GM18867 (cell line): ENCODE results near the gene HES2.
"Not testable (repeated sequence)": the region's sequence is repeated elsewhere in the genome, so short reads cannot be mapped to it uniquely, and the experiment has no call there.

Experiments
- ATAC-seq: cut with Tn5 transposase; IDR thresholded peaks from one replicate; pipeline ENCODE4 v1.9.1; 2021; ENCODE audit warnings: mild to moderate bottlenecking, moderate library complexity; ENCODE audit not compliant: unreplicated experiment

Gene HES2

DNA sequence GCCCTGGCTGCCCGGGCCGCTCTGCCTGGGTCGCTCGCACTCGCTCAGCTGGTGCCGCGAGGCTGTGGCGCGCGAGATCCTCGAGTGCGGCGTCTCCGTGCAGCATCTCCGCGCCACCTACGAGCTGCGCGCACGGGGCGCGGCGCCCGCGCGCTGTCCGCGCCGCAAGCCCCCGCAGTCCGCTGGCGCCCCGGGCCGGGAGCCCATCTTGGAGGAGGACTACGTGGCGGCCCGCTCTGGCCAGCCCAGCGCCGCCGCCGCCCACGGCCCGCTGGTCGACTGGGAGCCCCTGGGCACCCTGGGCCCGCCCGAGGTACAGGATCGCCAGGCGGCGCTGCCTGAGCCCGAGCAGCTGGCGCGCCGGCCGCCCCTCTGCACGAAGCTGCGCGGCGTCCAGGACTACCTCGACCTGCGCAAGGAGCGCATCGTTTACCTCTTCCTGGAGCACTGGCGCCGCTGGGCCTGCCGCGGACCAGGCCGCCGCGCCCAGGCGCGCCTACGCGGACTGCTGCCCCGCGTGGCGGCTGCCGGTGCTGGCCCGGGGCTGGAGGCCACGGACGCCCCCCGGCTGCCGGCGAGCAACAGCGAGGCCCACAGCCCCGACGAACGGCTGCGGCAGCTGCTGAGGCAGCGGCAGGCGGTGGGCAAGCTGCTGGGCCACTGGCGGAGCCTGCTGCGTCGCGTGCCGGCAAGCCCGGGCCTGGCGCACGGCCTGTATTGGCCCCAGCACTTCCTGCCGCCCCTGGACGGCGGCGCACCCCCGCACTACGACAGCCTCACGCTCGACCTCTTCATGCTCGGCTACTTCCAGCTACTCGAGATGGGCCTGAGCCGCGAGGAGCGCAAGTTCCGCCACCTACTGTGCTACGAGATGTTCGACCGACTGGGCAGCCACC is 35.4 kb upstream of the HES2 start:
- ATAC-seq = no peak

DNA sequence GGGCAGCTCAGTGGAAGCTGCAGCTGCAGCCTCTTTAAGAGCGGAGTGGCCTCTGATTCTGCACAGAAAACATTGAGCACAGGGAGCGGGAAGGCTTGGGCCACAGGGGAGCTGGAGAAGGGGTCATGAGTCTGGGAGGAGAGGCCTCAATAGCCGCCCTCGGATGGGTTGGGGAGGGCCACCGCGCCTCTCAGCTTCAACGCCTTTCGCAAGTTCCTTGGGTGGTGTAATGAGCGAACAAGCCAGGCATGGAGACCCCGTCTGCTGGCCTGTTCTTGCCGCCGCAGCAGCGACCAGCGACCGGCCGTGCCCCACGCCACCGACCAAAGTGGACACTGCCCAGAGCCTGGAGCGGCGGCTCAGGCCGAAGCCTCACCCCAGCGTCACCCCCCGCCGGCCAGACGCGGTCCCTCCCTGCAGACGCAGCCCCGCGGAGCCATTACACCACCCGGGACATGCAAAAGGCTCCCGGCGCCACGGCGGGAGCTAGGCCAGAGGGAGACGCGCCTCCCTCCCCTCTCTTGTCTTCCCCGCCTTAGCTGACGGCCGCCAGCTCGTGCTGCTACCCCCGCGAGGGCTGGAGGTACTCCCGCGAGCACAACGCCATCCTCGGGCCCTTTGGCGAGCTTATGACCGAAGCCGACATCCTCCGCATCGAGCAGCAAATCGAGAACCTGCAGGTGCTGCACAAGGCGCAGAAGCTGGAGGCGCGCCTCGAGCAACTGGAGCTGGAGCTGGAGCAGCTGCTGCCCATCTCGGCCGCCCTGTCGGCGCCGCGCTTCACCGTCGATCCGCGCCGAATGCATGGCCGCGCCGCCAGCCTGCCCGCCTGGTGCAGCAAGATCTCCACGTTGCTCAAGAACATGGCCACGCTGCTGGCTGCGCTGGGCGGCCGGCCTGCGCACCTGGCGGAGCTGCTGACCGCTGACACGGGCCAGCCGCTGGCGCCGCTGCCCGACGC is 34.5 kb upstream of the HES2 start:
- ATAC-seq = not testable (repeated sequence)

DNA sequence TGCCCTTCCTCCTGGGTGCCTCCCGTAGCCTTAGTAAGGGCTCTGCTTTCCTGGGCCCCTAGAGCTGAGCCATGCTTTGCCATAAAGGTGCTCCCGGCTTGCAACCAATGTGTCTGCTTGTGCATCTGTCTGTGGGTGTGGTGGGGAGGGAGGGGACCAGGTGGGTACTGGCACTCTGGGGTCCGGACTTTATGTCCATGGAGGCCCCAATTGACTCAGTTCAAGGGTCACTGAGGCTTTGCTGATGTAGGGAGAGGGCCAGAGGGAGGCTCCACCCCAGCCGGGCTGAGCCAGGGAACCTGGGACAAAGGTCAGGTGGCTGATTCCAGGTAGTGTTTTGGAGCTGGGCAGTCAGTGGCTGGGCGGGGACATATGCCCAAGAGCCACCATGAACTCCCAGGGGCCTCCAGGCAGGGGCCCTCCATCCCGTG is 31.2 kb upstream of the HES2 start:
- no peak for ATAC-seq

DNA sequence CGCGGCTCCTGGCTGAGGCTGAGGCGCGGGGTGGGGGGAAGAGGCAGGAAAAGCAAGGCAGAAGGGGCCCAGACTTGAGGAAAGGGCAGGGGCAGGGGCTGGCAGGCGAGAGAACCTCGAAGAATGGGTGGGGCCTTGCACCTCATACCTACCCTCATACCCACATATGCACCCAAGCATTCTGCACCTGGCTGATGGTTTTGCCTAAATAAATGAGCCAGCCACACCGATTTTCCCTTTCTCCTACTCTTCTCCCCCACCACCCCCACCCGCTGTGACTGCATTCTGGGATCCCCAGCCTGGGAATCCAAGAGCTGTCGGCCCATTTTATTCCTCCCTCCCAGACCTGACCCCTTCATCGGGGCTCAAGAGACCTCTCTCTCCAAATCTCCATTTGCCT is 30.8 kb upstream of the HES2 start:
- ATAC-seq = not testable (repeated sequence)

DNA sequence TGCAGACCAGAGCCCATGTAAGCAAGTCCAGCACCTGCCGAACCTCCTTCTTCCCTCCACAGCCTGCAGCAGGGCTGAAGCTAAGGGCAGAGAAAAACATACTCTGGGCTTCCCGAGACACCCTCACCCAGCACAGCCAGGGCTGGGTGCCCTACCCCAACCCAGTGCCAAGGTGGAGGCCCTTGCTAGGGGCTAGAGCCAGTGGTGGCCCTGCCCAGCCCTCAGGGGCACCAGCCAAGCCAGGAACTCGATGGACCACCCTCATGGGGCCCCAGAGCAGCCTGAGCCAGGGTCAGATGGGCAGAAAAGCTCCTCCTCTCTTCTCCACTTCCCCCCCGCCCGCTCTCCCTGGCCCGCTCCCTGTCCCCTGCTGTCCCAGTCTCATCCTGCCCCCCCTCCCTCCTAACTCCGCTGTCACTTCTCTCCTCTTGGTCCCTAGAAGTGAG is 30.3 kb upstream of the HES2 start:
- ATAC-seq = no peak

DNA sequence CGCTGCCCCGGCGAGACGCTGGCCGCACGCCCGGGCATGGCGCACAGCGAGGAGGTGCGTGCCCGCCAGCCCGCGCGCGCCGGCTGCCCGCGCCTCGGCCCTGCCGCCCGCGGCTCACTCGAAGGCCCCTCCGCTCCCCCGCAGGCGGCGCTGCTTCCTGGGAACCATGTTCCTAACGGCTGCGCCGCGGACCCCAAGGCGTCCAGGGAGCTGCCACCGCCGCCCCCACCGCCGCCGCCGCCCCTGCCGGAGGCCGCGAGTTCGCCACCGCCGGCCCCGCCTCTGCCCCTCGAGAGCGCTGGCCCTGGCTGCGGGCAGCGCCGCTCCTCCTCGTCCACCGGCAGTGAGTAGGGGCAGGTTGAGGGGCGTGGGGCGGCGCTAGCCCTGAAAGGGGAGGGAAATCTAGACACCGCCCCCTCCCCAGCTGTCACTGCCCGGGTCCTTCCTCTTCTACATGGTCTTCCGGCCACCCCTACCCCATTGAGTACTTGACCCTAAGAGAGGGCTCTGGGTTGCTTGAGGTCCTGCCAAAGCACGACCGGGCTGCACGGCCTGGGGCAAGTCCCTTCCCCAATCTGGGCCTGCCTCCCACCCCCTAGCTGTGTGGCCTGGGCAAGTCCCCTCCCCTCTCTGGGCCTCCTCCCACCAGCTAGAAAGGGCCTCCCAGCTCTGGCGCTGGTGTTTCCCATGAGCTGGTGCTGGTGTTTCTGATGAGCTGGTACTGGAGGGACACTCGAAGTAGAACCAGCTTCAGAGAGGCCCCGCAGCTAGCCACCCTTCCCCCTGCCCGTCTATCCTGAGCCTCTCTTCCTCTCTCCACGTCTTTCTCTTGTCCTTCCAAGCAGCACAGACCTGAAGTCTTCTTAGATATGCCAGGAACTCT is 29.3 kb upstream of the HES2 start:
- no peak for ATAC-seq

DNA sequence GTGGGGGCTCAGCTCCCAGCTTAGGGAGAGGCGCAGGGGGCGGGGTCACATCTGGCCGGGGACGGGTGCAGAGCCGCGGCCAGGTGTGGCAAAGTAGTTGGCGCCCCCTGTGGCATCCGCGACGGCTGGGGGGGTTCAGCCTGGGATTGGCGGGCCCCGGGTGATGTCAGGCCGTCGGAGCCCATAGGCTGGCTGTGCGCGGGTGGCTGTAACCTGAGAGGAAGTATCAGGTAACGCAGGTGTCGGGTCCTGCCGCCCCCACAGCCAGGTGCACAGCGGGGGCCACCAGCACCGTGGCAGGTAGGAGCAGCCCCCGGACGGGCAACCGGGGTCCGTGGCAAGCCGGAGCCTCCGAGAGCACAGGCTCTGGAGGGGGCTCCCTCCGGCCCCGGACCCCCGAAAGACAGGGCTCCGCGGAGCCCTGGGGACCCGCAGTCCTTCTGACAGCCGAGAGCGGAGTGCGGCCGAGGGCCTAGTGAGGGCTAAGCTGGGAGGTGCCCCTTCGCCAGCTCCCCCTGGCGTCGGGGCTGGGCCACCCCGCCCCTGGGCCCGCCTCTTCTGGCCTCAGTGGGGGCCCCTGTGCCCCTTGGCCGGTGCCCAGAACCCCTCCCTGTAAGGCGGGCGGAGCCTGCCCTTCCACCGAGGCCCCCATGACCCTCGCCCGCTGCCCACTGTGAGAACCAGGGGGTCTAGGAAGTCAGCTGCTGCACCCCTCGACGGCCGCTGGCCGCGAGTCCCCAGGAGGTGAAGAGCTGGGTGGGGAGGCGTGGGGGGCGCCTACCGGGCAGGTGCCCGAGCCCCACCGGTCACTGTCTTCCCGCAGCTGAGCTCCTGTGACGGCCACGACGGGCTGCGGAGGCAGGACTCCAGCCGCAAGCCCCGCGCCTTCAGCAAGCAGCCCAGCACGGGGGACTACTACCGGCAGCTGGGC is 28.4 kb upstream of the HES2 start:
- no peak for ATAC-seq

DNA sequence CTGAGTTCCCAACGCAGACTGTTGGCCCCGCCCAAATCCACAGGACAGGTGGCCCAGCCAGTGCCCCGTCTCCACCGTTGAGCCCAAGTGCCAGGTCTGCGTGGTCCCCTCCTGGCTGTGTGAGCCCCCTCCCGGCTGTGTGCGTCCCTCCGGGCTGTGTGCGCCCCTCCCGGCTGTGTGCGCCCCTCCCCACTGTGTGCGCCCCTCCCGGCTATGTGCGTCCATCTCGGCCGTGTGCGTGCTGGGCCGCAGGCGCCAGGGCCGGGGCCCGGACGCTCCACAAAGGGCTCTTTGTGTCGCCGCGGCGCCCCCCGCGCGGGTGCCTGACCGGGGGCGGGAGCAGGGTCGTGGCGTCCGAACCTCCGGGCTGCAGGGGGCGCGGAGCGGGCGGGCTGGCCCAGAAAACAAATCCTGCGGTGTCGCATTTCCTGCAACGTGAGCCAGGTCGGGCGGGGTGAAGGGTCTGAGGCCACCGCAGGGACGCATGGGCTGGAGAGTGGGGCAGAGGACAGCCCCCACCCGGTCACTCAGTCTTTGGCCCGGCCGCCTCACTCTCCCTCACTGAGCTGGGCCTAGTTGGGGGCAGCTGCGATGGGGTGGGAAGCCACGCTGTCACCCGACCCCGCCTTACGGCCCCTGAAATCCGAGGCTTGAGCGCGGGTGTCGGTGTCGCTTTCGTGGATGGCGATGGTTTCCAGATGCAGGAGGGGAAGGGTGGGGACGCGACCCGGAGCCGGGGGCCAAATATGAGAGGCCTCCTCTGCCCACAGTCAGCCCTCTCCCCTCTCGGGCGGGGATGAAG is 27.5 kb upstream of the HES2 start:
- ATAC-seq = no peak

DNA sequence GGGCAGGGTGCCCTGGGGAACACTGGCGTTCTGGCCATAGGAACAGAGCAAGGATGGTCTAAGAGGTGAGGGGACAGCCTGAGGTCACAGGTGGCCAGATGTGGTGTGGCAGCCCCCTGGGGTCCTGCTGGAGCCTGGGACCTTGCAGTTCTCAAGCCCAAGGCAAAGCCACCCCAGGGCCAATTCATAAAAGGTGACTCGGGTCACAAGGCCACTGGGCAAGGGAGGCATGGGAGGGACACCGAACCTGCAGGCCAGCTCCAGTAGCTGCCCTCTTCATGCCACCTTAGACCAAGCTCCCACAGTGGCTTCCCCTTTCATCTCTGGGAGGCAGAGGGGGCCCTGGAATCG is 26.9 kb upstream of the HES2 start:
- no peak for ATAC-seq

DNA sequence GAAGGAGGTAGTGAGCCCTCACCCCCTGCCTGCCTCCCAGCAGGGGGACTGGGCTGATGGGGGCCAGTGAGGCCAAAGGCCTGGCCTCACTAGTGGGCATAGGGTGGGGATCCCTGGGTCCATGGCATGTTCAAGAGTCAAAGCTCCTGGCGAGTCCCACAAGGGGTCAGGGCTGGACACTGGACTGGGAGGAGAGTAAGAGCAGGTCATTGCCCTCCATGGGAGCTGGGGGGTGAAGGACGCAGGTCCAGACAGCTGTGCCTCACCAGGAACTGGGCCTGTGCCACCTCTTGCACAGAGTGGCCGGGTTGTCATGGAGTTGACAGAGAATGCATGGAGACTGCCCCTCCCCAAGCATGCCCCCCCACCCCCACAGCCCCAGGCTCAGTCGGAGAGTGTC is 26.2 kb upstream of the HES2 start:
- not testable (repeated sequence) for ATAC-seq

DNA sequence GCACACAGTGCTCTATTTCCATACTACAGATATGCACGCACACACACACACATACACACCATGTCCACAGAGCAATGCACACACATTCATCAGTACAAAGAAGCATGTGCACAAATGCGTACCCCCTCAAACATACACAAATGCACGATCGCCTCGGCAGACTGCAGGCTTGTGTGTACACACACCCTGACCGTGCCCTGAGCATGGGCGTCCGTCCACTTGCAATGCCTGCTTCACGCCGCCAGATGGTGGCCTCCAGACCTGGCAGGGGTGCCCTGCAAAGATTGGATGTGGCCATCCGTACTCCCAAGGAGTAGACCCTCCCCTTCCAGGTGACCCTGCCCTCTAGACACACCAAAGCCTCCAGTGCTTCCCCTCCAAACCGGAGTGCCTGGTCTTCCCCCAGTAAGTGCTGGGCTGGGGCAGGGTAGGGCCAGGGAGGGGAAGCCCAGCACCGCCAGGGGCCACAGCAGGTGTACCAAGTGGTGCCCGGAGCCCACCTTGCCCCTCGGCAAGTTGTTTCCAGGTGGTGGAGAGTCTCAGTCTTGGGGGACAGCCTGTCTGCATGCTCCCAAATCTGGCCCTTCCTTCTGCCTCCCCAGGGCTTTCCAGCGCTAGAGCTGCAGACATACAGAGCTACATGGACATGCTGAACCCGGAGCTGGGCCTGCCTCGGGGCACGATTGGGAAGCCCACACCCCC is 25.5 kb upstream of the HES2 start:
- ATAC-seq = no peak

DNA sequence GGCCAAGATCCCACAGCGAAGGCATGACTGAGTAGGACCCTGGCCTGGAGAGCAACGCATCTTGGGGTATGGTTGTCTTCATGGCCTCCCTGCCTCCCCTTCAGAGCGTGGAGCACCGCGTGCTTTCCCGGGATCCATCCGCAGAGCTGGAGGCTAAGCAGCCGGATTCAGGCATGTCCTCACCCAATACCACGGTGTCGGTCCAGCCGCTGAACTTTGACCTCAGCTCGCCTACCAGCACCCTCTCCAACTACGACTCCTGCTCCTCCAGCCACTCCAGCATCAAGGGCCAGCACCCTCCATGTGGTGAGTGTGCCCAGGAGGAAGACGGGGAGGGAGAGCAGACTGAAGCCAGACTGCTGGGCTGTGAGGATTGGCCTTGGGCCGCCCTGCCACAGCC is 24.7 kb upstream of the HES2 start:
- ATAC-seq = no peak

DNA sequence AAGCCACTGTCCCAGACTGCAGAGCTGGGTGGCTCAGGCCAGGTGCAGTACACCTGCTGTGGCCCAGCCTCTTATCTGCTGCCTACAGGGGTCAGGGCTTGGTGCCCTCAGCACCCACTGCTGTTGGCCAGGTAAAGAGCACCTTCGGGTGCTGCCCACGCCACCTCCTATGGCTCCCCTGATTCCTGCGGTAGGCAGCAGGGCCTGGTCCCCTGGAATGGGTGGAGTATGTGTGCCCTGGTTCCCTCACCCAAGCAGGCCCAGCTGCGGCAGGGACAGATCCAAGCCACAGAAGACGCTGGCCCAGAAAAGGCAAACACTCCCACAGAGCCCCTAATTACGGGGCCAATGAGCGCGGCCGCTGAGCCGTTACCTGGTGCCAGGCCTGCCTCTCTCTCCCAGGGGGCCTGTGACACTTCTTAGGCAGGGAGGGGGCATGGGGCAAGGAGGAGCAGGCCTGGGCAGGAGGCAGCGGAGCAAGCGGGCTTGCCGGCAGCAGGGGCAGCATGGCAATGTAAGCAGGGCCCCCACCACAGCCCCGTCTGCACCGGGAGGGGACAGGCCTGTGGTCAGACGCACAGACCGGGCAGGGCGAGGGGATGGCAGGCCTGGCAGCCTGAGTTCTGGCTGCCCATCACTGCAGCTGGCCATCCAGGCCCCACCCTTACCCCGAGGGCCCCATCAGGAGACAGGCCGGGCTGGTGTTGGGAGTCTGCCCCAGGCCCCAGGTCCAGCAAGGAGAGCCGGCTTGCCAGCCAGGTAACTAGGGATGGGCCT is 23.8 kb upstream of the HES2 start:
- no peak for ATAC-seq

DNA sequence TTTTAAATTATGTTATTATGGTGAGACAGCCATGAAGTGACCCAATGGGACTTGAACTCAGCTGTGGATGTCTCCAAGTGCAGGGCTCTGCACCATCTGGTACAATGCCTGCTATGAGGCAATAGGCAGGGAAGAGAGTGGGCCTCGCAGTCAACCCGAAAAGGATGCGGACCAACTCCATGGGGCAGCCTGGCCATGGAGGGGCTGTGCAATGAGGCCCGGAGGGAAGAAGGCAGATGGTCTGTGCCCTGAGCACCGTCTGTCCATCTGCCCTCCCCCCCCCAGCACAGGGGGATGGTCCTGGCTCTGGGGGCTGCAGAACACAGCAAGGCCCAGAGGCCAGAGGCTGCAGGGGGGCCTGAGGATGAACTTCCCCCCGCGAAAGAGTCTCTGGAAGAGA is 21.9 kb upstream of the HES2 start:
- ATAC-seq = no peak

DNA sequence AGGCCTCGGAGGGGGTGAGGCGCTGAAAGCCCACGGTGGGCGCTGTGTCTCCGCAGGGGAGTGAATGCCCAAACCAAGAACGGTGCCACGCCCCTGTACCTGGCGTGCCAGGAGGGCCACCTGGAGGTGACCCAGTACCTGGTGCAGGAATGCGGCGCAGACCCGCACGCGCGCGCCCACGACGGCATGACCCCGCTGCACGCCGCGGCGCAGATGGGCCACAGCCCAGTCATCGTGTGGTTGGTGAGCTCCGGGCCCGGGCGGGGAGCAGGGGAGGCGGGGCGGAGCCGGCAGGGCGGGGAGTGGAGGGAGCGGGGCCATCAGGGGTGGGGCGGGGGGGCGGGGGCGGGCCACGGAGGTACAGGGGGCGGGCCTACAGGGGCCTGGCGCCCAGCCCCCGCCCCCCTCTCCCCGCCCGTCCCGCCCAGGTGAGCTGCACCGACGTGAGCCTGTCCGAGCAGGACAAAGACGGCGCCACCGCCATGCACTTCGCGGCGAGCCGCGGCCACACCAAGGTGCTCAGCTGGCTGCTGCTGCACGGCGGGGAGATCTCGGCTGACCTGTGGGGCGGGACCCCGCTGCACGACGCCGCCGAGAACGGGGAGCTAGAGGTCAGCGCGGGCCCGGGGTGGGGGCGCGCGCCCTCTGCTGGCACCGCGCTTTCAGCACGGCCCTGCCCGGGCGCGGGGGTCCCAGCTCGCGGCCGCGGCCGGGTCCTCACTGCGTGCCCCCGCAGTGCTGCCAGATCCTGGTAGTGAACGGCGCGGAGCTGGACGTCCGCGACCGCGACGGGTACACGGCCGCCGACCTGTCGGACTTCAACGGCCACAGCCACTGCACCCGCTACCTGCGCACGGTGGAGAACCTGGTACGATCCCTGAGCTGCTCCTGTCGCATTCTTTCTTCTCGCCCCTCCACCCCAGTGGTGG is 20.7 kb upstream of the HES2 start:
- ATAC-seq = no peak

DNA sequence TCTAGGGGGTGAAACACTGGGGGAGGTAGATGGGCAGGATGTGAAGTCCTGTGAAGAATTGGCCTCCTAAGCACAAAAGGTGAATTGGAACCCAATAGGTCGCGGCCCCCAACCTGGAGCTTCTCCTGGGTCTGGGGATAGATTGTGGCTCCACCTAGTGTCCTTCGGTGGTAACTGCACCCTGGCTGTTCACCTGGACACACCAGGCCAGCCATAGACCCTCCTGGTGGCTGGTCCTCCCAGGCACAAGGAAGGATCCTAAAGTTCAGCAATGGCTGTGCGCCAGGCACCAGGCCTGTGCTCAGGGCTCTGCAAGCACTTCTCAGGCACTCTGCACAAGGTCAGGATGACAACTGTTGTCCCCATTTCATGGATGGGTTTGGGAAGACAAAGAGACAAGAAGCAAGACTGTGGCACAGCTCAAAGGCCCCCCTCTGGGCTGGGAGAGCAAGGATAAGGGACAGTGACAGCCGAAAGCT is 18.4 kb upstream of the HES2 start:
- ATAC-seq = no peak
